Natural killer cell (primary cell): ENCODE measurements around the gene IKZF1. TPM values are rescaled to one million over a fixed set of nuclear protein-coding genes. Genes with fewer than 3 reads are reported as not detected.

Source experiments
- ATAC-seq, 3 donors: fragments of 150-1000 bp in 2 of 3; fragments of 200-7000 bp in 1 of 3; cut with Tn5 transposase; 1 replicate in 1 of 3; 2 replicates in 2 of 3; pipeline ENCODE4 v1.10.0; 2021; ENCODE audit warnings: mild to moderate bottlenecking in 2 of 3, moderate library complexity in 2 of 3
- DNase-seq, 2 donors: peaks; one replicate each; pipeline versions ENCODE4 v3.0.0 to v3.0.0-alpha.2; 2013 to 2021; ENCODE audit warnings: mixed read lengths in 1 of 2
- H3K27ac ChIP-seq: one replicate; pipeline ENCODE4 v1.5.1; 2013; ENCODE audit warnings: mild to moderate bottlenecking, low read length
- H3K27me3 ChIP-seq: one replicate; pipeline ENCODE4 v1.6.1; 2013; ENCODE audit warnings: low read length; ENCODE audit not compliant: control insufficient read depth, insufficient read depth
- H3K36me3 ChIP-seq: one replicate; pipeline ENCODE4 v1.6.1; 2013; ENCODE audit warnings: low read length; ENCODE audit not compliant: control insufficient read depth, insufficient read depth
- H3K4me1 ChIP-seq: one replicate; pipeline ENCODE4 v1.6.1; 2013; ENCODE audit warnings: low read length; ENCODE audit not compliant: control insufficient read depth, insufficient read depth
- H3K4me3 ChIP-seq: one replicate; pipeline ENCODE4 v1.5.1; 2013; ENCODE audit warnings: low read length
- H3K9me3 ChIP-seq: one replicate; pipeline ENCODE4 v1.6.1; 2013; ENCODE audit warnings: low read length; ENCODE audit not compliant: control insufficient read depth, insufficient read depth
- H3K27ac Mint-ChIP-seq, 2 donors: one replicate each; pipeline ENCODE4 v1.8.0; 2022; ENCODE audit warnings: mild to moderate bottlenecking in 2 of 2, mixed read lengths in 2 of 2, moderate library complexity in 1 of 2
- H3K27me3 Mint-ChIP-seq, 2 donors: one replicate each; pipeline ENCODE4 v1.8.0; 2022; ENCODE audit warnings: low read depth in 2 of 2, mixed read lengths in 2 of 2
- H3K36me3 Mint-ChIP-seq: one replicate; pipeline ENCODE4 v1.8.0; 2022; ENCODE audit warnings: mixed read lengths
- H3K4me1 Mint-ChIP-seq, 2 donors: one replicate each; pipeline ENCODE4 v1.8.0; 2022; ENCODE audit warnings: mixed read lengths in 2 of 2
- H3K4me3 Mint-ChIP-seq: one replicate; pipeline ENCODE4 v1.8.0; 2022; ENCODE audit warnings: mild to moderate bottlenecking, moderate library complexity, mixed read lengths
- H3K9me3 Mint-ChIP-seq, 2 donors: one replicate each; pipeline ENCODE4 v1.8.0; 2022; ENCODE audit warnings: mixed read lengths in 2 of 2
- CTCF ChIP-seq: fragments of 200-600 bp; IDR thresholded peaks from one replicate; pipeline ENCODE4 v1.8.0; 2022; ENCODE audit warnings: antibody characterized with exemption
- WGBS: methylation state at CpG from one replicate; pipeline ENCODE4 v1.1.7; 2013; ENCODE audit warnings: missing lambda C conversion rate; ENCODE audit not compliant: insufficient coverage; 5-methylcytosine and 5-hydroxymethylcytosine counted together
- intact Hi-C: fragments of 100-400 bp; cut with micrococcal nuclease; formaldehyde crosslinking; loops from one replicate; pipeline ENCODE4 v1.14.2; 2022
- total RNA-seq, 4 donors: library from RNA; stranded (reverse); fragments of 120-200 nt in 1 of 4; gene quantifications; one replicate each; pipeline versions ENCODE4 v1.2.3 to v1.2.4, GENCODE V29; 2013 to 2022

Gene IKZF1
- total RNA-seq, 3 donors from 2014 or later (not counting 1 experiment from before 2014, with no cell fraction given), result 294 to 391 (median 350) TPM

- H3K36me3 Mint-ChIP-seq, result peaks cover 9% of the 10 kb centered on the region
- H3K9me3 ChIP-seq, result no peaks in the 10 kb centered on the region
- peak; percentile 66 to 94 for DNase-seq
- peak; percentile 96 for ATAC-seq
- peak within 1 kb of the TSS; percentile 93 for H3K4me3 Mint-ChIP-seq
- WGBS, result under 1% methylated on average over 63 of the region's 63 CpGs
- H3K4me1 Mint-ChIP-seq, result peaks cover 23 to 24% of the 10 kb centered on the region in 2 donors
- peak within 1 kb of the TSS; percentile 63 for H3K4me3 ChIP-seq
- no peak for TF ChIP-seq CTCF
- peak within 1 kb of the TSS; percentile 87 for H3K27ac ChIP-seq
- no peaks in the 10 kb centered on the region for H3K9me3 Mint-ChIP-seq
- H3K27me3 Mint-ChIP-seq, result peaks cover 8 to 22% of the 10 kb centered on the region in 2 donors
- peak within 1 kb of the TSS; percentile 8 to 96 for H3K27ac Mint-ChIP-seq
- H3K36me3 ChIP-seq, result peaks cover 21% of the 10 kb centered on the region
- no peaks in the 10 kb centered on the region for H3K27me3 ChIP-seq
- intact Hi-C loops, result no loop called here
- H3K4me1 ChIP-seq, result peaks cover 16% of the 10 kb centered on the region
Observed at GRCh38 chr7:50449881-50450589, 145.5 kb downstream of the IKZF1 start, which contains the start of gene FIGNL1. FIGNL1 (minus strand) TSS chr7:50450350; CDS start chr7:50447287, 3,063 bp downstream.

GRCh38 chr7:50450590-50451032 lies 146.1 kb downstream of the IKZF1 start:
- Histone ChIP-seq H3K36me3 (peaks cover 17% of the 10 kb centered on the region), H3K9me3 (no peaks in the 10 kb centered on the region), H3K4me1 (peaks cover 16% of the 10 kb centered on the region), H3K4me3 (peak overlapping the region; percentile 63), H3K27ac (peak overlapping the region; percentile 87), H3K27me3 (no peaks in the 10 kb centered on the region)
- 11% methylated on average over 32 of the region's 32 CpGs for WGBS
- TF ChIP-seq CTCF, result no peak
- Mint-ChIP-seq H3K4me3 (peak overlapping the region; percentile 93), H3K4me1 (peaks cover 23 to 24% of the 10 kb centered on the region in 2 donors), H3K36me3 (peaks cover 9% of the 10 kb centered on the region), H3K27ac (peak overlapping the region; percentile 8 to 96), H3K9me3 (no peaks in the 10 kb centered on the region), H3K27me3 (peaks cover 11 to 28% of the 10 kb centered on the region in 2 donors)
- peak; percentile 18 to 25 (median 20) for ATAC-seq
- intact Hi-C loops, result no loop called here
- peak in 1 of 2 donors; percentile 56 for DNase-seq

Other genes with a start within 250 kb of the IKZF1 start
- not detected for gene ZPBP, start 211.5 kb upstream of the IKZF1 start, total RNA-seq
- gene FIGNL1, start 145.6 kb downstream of the IKZF1 start, total RNA-seq, result 10 to 100 TPM in 1 of 3 donors, 1 to 10 TPM in 2; 5.5 to 12.6 (median 7.6) TPM